ENCODE results near the gene ALAD. TPM values are rescaled to one million over a fixed set of nuclear protein-coding genes. Genes with fewer than 3 reads are reported as not detected.

Gene ALAD
- total RNA-seq, 2 donors from 2014 or later: 42.5 to 44.1 TPM

GRCh38 chr9:113425072-113425471 is 24.0 kb upstream of the ALAD start:
- Histone ChIP-seq H3K27ac (no peak overlapping the region), H3K27me3 (no peaks in the 10 kb centered on the region), H3K4me1 (no peaks in the 10 kb centered on the region), H3K9me3 (no peaks in the 10 kb centered on the region), H3K36me3 (replicated peaks in 1 of 2; ENCODE audit: insufficient read depth in 1 of 2, low read depth in 2 of 2) (no peaks in the 10 kb centered on the region), H3K4me3 (no peak overlapping the region)
- ATAC-seq (no peak), DNase-seq (no peak)
- intact Hi-C loops (cut with DNase I): no loop called here
- TF ChIP-seq POLR2A (IDR thresholded peaks at IDR 0.05): no peak
- TF ChIP-seq CTCF (IDR thresholded peaks at IDR 0.05): no peak
- 34 to 56% methylated on average over 2 of the region's 2 CpGs for WGBS, 2 donors

GRCh38 chr9:113421726-113422125 is 20.6 kb upstream of the ALAD start:
- no peak overlapping the region for H3K27ac ChIP-seq
- no peak for TF ChIP-seq CTCF (IDR thresholded peaks at IDR 0.05)
- TF ChIP-seq POLR2A (IDR thresholded peaks at IDR 0.05): no peak
- H3K4me1 ChIP-seq: no peaks in the 10 kb centered on the region
- H3K36me3 ChIP-seq (replicated peaks in 1 of 2; ENCODE audit: insufficient read depth in 1 of 2, low read depth in 2 of 2): no peaks in the 10 kb centered on the region
- no peak for ATAC-seq
- H3K9me3 ChIP-seq: no peaks in the 10 kb centered on the region
- intact Hi-C loops (cut with DNase I): no loop called here
- WGBS, 2 donors: 61 to 64% methylated on average over 3 of the region's 3 CpGs
- H3K4me3 ChIP-seq: no peak overlapping the region
- no peak for DNase-seq
- H3K27me3 ChIP-seq: no peaks in the 10 kb centered on the region

GRCh38 chr9:113417370-113417769 is 16.3 kb upstream of the ALAD start:
- Histone ChIP-seq H3K9me3 (no peaks in the 10 kb centered on the region), H3K27me3 (no peaks in the 10 kb centered on the region), H3K4me3 (no peak overlapping the region), H3K36me3 (replicated peaks in 1 of 2; ENCODE audit: insufficient read depth in 1 of 2, low read depth in 2 of 2) (no peaks in the 10 kb centered on the region), H3K27ac (no peak overlapping the region), H3K4me1 (no peaks in the 10 kb centered on the region)
- WGBS, 2 donors: 72 to 75% methylated on average over 4 of the region's 4 CpGs
- DNase-seq (no peak), ATAC-seq (no peak)
- intact Hi-C loops (cut with DNase I): no loop called here
- TF ChIP-seq POLR2A (IDR thresholded peaks at IDR 0.05) (no peak), CTCF (IDR thresholded peaks at IDR 0.05) (no peak)

- peaks cover 6% of the 10 kb centered on the region for H3K4me1 ChIP-seq
- ATAC-seq: no peak
- intact Hi-C loops (cut with DNase I): no loop called here
- no peak overlapping the region for H3K4me3 ChIP-seq
- H3K27ac ChIP-seq: no peak overlapping the region
- no peaks in the 10 kb centered on the region for H3K9me3 ChIP-seq
- no peaks in the 10 kb centered on the region for H3K27me3 ChIP-seq
- DNase-seq: peak in 1 of 4 donors; percentile 30
- WGBS, 2 donors: 56 to 57% methylated on average over 3 of the region's 3 CpGs
- no peaks in the 10 kb centered on the region for H3K36me3 ChIP-seq (replicated peaks in 1 of 2; ENCODE audit: insufficient read depth in 1 of 2, low read depth in 2 of 2)
- TF ChIP-seq POLR2A (IDR thresholded peaks at IDR 0.05): no peak
- no peak for TF ChIP-seq CTCF (IDR thresholded peaks at IDR 0.05)
These were observed 15.2 kb upstream of the ALAD start for GRCh38 chr9:113416149-113416721.

- DNase-seq: peak; percentile 92 to 96 (median 96)
These were observed 9.3 kb upstream of the ALAD start, which contains the start of the genes C9orf43 and POLE3 for GRCh38 chr9:113410207-113410864. C9orf43 (plus strand) TSS chr9:113410747; CDS start chr9:113413494, 2,747 bp downstream. POLE3 (minus strand) TSS chr9:113410675; CDS start chr9:113410293, 382 bp downstream.

More at GRCh38 chr9:113410207-113410864, 9.3 kb upstream of the ALAD start, which contains the start of the genes C9orf43 and POLE3:
- Histone ChIP-seq H3K4me3 (peak within 1 kb of the TSS; percentile 53 to 71), H3K9me3 (no peaks in the 10 kb centered on the region), H3K4me1 (peaks cover 23% of the 10 kb centered on the region), H3K27me3 (no peaks in the 10 kb centered on the region), H3K27ac (peak within 1 kb of the TSS; percentile 93 to 98 (median 94)), H3K36me3 (replicated peaks in 1 of 2; ENCODE audit: insufficient read depth in 1 of 2, low read depth in 2 of 2) (no peaks in the 10 kb centered on the region)
- 0 to 1% methylated on average over 19 to 58 of the region's 61 CpGs for WGBS, 2 donors
- peak; percentile 97 for ATAC-seq
- peak in 1 of 7 experiments; percentile 15 for TF ChIP-seq CTCF (IDR thresholded peaks at IDR 0.05)
- TF ChIP-seq POLR2A (IDR thresholded peaks at IDR 0.05): peak; percentile 46 to 85 (median 83)
- intact Hi-C loops (cut with DNase I): loop anchor here (5.0 kb wide), 1 partner anchor 138 kb away; no protein-coding TSS in a partner anchor
